Brain microvascular endothelial cell (primary cell): ENCODE data around the gene SUMO1.

Experiments used
- DNase-seq: peaks from one replicate; pipeline ENCODE4 v3.0.0-alpha.2; 2020
- H3K27ac ChIP-seq: fragments of 250-450 bp; sonication (Bioruptor Pico); 2 replicates; pipeline ENCODE4 v1.5.1; 2020; ENCODE audit warnings: mild to moderate bottlenecking, moderate library complexity
- H3K27me3 ChIP-seq: fragments of 250-450 bp; sonication (Bioruptor Pico); replicated peaks from 2 replicates; pipeline ENCODE4 v1.5.1; 2020; ENCODE audit warnings: mild to moderate bottlenecking
- H3K36me3 ChIP-seq: fragments of 250-450 bp; sonication (Bioruptor Pico); replicated peaks from 2 replicates; pipeline ENCODE4 v1.5.1; 2020; ENCODE audit warnings: mild to moderate bottlenecking
- H3K4me3 ChIP-seq: 2 replicates; pipeline ENCODE4 v1.5.1; 2011; ENCODE audit warnings: low read depth, mild to moderate bottlenecking, control low read depth, low read length, moderate library complexity
- in situ Hi-C: cut with HindIII; loops from 2 replicates; pipeline ENCODE4 v1.10.0; 2017; ENCODE audit warnings: low sequenced_read_pairs, low pct_ligation_motif_present
- TF ChIP-seq, protein P1 (sequence below): IDR thresholded peaks from 2 replicates; pipeline ENCODE4 v1.5.1; 2011; ENCODE audit warnings: low read depth, mild to moderate bottlenecking, moderate library complexity, low read length, control low read depth, inconsistent platforms; ENCODE audit errors: missing control alignments

Gene SUMO1

DNA sequence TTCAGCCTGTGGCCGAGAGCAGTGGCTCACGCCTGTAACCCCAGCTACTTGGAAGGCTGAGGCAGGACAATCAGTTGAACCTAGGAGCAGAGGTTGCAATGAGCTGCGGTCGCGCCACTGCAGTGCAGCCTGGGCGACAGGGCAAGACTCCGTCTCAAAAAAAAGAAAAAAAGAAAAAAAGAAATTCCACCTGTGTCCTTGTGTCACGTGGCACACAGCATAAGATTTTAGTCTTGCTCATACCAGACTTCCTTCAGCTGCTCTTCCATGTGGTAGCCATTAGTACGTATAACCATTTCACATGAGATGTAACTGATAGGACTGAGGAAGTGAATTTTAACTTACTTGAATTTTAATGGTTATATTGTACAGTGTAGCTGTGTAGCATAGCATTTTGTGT is 31.2 kb upstream of the SUMO1 start:
- H3K27ac ChIP-seq = no peak overlapping the region
- in situ Hi-C loops = no loop called here
- DNase-seq = no peak
- H3K27me3 ChIP-seq = no peaks in the 10 kb centered on the region
- H3K36me3 ChIP-seq = no peaks in the 10 kb centered on the region
- TF ChIP-seq, protein P1, sequence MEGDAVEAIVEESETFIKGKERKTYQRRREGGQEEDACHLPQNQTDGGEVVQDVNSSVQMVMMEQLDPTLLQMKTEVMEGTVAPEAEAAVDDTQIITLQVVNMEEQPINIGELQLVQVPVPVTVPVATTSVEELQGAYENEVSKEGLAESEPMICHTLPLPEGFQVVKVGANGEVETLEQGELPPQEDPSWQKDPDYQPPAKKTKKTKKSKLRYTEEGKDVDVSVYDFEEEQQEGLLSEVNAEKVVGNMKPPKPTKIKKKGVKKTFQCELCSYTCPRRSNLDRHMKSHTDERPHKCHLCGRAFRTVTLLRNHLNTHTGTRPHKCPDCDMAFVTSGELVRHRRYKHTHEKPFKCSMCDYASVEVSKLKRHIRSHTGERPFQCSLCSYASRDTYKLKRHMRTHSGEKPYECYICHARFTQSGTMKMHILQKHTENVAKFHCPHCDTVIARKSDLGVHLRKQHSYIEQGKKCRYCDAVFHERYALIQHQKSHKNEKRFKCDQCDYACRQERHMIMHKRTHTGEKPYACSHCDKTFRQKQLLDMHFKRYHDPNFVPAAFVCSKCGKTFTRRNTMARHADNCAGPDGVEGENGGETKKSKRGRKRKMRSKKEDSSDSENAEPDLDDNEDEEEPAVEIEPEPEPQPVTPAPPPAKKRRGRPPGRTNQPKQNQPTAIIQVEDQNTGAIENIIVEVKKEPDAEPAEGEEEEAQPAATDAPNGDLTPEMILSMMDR = no peak
- no peak overlapping the region for H3K4me3 ChIP-seq

DNA sequence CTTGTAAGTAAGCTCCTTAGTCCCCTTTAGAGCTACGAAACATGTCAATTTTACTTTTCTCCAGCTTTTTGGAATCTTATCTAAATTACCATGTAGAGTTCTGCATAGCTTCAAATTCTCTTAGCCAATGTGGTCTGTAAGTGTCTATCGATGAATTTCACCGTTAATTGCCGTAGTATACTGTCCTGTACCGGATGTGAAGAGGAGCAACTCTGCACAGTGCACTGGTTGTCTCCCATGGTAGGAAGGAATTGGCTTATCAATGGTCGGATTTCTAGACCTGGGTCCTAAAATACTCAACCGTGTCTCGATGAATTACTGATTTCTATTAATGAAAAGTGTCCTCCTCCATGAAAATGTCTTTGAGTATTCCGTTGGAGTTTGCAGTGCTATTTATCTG is 29.1 kb upstream of the SUMO1 start:
- H3K27me3 ChIP-seq = no peaks in the 10 kb centered on the region
- TF ChIP-seq, protein P1 = no peak
- peak overlapping the region; percentile 99 for H3K4me3 ChIP-seq
- no peak overlapping the region for H3K27ac ChIP-seq
- DNase-seq = no peak
- in situ Hi-C loops = no loop called here
- H3K36me3 ChIP-seq = no peaks in the 10 kb centered on the region

DNA sequence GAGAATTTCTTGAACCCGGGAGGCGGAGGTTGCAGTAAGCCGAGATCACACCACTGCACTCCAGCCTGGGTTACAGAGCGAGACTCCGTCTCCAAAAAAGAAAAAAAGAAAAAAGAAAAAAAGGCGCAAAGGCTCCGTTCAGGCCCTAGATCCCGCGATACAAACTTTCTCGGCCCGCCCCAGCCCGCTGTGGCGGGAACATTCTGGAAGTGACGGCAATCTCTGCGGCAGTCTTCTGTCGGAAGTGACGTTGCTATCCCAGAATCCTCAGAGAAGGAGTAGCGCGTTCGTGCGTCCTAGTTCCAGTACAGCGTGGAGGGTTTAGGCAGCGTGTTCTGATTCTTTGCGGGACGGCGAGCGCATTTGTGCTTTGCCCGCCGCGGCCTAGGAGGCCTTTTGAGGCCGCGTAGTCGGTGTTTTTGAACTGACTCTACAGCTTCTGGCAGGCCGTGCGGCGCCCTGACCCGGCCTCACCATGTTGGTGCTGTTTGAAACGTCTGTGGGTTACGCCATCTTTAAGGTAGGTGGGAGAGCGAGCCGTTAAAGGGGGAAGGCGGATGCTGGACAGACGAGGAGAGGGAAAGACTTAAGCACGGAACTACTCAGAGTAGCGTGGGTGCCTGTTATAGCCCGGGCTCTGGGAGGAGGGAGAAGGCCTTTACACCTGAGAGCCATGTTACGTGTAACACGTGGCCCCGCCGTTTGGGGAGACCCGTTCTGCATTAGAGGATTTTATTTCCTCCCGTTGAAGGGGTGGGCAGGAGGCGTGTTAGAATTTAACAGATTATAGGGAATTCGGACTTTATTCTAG is 27.3 kb upstream of the SUMO1 start, which contains the start of gene NOP58:
TSS of gene NOP58 (plus strand) at position 297 of the 811 bp plus-strand sequence. CDS start at position 476, 179 bp downstream.
- Histone ChIP-seq H3K27me3 (no peaks in the 10 kb centered on the region), H3K4me3 (peak within 1 kb of the TSS; percentile 99), H3K27ac (peak within 1 kb of the TSS; percentile 93), H3K36me3 (no peaks in the 10 kb centered on the region)
- peak; percentile 93 for DNase-seq
- in situ Hi-C loops = no loop called here
- TF ChIP-seq, protein P1 = no peak

DNA sequence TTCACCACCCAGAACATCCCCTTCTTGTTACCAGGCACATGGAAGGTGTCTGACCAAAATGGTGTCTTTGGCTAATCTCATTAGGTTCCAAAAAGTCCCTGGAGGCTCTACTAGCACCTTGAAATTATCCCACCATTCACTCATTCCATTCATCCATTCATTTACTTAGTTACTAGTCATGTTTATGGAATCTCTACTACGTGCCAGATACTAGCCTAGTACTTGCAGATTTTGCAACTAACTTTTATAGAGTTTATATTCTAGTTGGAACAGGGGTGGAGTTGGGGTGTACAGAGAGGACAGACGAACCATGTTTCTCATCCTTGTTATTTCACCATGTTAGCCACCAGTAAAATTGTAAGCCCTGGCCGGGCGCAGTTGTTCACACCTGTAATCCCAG is 23.1 kb upstream of the SUMO1 start:
- Histone ChIP-seq H3K27ac (no peak overlapping the region), H3K27me3 (no peaks in the 10 kb centered on the region), H3K36me3 (no peaks in the 10 kb centered on the region), H3K4me3 (no peak overlapping the region)
- TF ChIP-seq, protein P1 = no peak
- DNase-seq = no peak
- in situ Hi-C loops = no loop called here

DNA sequence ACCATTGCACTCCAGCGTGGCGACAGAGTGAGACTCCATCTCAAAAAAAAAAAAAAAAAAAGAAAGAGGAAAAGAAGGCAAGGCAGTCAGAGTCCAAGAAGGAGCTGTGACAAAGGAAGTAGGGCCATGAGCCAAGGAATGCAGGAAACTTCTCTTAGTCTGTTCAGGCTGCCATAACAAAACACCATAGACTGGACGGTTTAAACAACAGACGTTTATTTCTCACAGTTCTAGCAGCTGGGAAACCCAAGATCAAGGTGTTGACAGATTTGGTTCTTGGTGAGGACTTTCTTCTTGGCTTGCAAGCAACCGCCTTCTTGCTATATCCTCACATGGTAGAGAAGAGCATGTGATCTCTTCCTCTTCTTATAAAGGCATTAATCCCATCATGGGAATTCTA is 13.1 kb upstream of the SUMO1 start:
- in situ Hi-C loops = no loop called here
- H3K36me3 ChIP-seq = no peaks in the 10 kb centered on the region
- no peak overlapping the region for H3K27ac ChIP-seq
- DNase-seq = no peak
- TF ChIP-seq, protein P1 = no peak
- H3K27me3 ChIP-seq = no peaks in the 10 kb centered on the region
- no peak overlapping the region for H3K4me3 ChIP-seq
